Gastrocnemius medialis (tissue), 4 donors: Measurements from ENCODE around the gene CALY.

Experiments used
- POLR2A ChIP-seq, 2 donors: fragments of 450-650 bp; IDR thresholded peaks; one replicate each; pipeline ENCODE4 v1.6.1; 2017; ENCODE audit warnings: antibody characterized with exemption in 2 of 2, mild to moderate bottlenecking in 2 of 2, moderate library complexity in 2 of 2
- TF ChIP-seq, protein P1 (sequence below), 5 experiments: fragments of 450-650 bp in 3 of 5; fragments of 200-600 bp in 2 of 5; sonication (generic) in 2 of 5; IDR thresholded peaks in 4 of 5; conservative IDR thresholded peaks in 1 of 5; 1 replicate in 4 of 5; 2 replicates in 1 of 5; pipeline ENCODE4 v1.5.1; 2016 to 2019; ENCODE audit warnings: antibody characterized with exemption in 5 of 5, mild to moderate bottlenecking in 3 of 5, moderate library complexity in 3 of 5

GRCh38 chr10:133306097-133306476 lies 30.6 kb downstream of the CALY start:
- no peak for TF ChIP-seq POLR2A (IDR thresholded peaks at IDR 0.05)
- TF ChIP-seq, protein P1, sequence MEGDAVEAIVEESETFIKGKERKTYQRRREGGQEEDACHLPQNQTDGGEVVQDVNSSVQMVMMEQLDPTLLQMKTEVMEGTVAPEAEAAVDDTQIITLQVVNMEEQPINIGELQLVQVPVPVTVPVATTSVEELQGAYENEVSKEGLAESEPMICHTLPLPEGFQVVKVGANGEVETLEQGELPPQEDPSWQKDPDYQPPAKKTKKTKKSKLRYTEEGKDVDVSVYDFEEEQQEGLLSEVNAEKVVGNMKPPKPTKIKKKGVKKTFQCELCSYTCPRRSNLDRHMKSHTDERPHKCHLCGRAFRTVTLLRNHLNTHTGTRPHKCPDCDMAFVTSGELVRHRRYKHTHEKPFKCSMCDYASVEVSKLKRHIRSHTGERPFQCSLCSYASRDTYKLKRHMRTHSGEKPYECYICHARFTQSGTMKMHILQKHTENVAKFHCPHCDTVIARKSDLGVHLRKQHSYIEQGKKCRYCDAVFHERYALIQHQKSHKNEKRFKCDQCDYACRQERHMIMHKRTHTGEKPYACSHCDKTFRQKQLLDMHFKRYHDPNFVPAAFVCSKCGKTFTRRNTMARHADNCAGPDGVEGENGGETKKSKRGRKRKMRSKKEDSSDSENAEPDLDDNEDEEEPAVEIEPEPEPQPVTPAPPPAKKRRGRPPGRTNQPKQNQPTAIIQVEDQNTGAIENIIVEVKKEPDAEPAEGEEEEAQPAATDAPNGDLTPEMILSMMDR (IDR thresholded peaks at IDR 0.05 in 4 of 5, conservative IDR thresholded peaks at IDR 0.05 in 1 of 5) = no peak
